Nephron (organoid): ENCODE data around the gene PMVK.
"Not testable (repeated sequence)": the region's sequence is repeated elsewhere in the genome, so short reads cannot be mapped to it uniquely, and the experiment has no call there.

Experiments
- H3K27ac Mint-ChIP-seq, 3 experiments: 2 replicates each; pipeline ENCODE4 v1.8.0; 2020; ENCODE audit warnings: mixed read lengths in 3 of 3, mild to moderate bottlenecking in 2 of 3, moderate library complexity in 1 of 3
- H3K27me3 Mint-ChIP-seq: 2 replicates; pipeline ENCODE4 v1.8.0; 2021; ENCODE audit warnings: low read depth, mild to moderate bottlenecking, moderate library complexity, mixed read lengths
- H3K36me3 Mint-ChIP-seq: 2 replicates; pipeline ENCODE4 v1.8.0; 2020; ENCODE audit warnings: low read depth, mixed read lengths
- H3K4me1 Mint-ChIP-seq: 2 replicates; pipeline ENCODE4 v1.8.0; 2020; ENCODE audit warnings: mixed read lengths
- H3K4me3 Mint-ChIP-seq, 3 experiments: 2 replicates each; pipeline ENCODE4 v1.8.0; 2020; ENCODE audit warnings: mild to moderate bottlenecking in 3 of 3, mixed read lengths in 3 of 3, moderate library complexity in 2 of 3
- H3K9me3 Mint-ChIP-seq: 2 replicates; pipeline ENCODE4 v1.8.0; 2020; ENCODE audit warnings: mixed read lengths
- TF ChIP-seq, protein P1 (sequence below), 3 experiments: fragments of 200-600 bp; sonication (generic); IDR thresholded peaks; one replicate each; pipeline ENCODE4 v1.5.0; 2021; ENCODE audit warnings: antibody characterized with exemption in 3 of 3; ENCODE audit not compliant: unreplicated experiment in 3 of 3

The PMVK gene

DNA sequence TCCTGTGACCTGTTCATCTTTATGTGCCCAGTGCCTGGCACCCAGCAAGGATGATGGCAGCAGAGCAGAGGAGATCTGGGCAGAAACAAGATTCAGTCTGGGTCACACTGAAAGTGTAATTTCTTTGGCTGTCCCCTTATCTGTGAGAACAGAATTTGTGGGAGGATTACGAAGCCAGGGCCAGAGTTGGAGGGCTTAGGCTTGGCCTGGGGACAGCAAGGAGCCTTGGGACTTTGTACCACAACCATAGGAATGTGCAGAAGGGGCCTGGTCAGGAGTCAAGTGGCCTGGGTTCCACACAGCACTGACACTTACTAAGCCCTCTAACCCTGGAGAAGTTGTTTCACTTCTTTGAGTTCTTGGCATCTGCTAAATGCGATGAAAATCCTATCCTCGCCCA, 12.8 kb downstream of the PMVK start:
- TF ChIP-seq, protein P1, sequence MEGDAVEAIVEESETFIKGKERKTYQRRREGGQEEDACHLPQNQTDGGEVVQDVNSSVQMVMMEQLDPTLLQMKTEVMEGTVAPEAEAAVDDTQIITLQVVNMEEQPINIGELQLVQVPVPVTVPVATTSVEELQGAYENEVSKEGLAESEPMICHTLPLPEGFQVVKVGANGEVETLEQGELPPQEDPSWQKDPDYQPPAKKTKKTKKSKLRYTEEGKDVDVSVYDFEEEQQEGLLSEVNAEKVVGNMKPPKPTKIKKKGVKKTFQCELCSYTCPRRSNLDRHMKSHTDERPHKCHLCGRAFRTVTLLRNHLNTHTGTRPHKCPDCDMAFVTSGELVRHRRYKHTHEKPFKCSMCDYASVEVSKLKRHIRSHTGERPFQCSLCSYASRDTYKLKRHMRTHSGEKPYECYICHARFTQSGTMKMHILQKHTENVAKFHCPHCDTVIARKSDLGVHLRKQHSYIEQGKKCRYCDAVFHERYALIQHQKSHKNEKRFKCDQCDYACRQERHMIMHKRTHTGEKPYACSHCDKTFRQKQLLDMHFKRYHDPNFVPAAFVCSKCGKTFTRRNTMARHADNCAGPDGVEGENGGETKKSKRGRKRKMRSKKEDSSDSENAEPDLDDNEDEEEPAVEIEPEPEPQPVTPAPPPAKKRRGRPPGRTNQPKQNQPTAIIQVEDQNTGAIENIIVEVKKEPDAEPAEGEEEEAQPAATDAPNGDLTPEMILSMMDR (IDR thresholded peaks at IDR 0.05; ENCODE audit: unreplicated experiment in 3 of 3): no peak
- H3K27me3 Mint-ChIP-seq: no peaks in the 10 kb centered on the region

DNA sequence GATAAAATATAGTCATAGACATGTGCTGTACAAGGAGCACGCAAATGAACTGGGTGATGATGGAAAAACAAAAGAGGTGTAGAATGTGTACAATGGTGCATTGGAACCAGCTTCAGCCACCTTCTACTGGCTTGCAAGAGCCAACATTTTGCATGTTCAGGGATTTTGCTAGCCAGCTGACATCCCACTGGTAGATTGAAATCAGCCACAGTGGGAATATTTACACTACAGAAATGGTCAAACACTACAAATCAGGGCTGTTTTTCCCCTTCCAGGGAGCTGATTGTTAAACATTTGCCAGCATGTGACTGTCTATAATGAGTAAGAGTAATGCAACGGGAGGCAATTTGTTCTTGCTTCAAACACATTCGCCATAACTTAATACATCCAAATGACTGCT, 23.2 kb downstream of the PMVK start:
- Mint-ChIP-seq H3K36me3 (peaks cover 10% of the 10 kb centered on the region), H3K4me1 (no peaks in the 10 kb centered on the region), H3K4me3 (no peak overlapping the region), H3K9me3 (peaks cover 8% of the 10 kb centered on the region), H3K27me3 (peaks cover 6% of the 10 kb centered on the region), H3K27ac (no peak overlapping the region)
- TF ChIP-seq, protein P1 (IDR thresholded peaks at IDR 0.05; ENCODE audit: unreplicated experiment in 3 of 3): no peak

More for the DNA sequence above, 12.8 kb downstream of the PMVK start:
- no peaks in the 10 kb centered on the region for H3K4me1 Mint-ChIP-seq
- peaks cover 38% of the 10 kb centered on the region for H3K36me3 Mint-ChIP-seq
- no peak overlapping the region for H3K4me3 Mint-ChIP-seq
- no peaks in the 10 kb centered on the region for H3K9me3 Mint-ChIP-seq
- no peak overlapping the region for H3K27ac Mint-ChIP-seq

DNA sequence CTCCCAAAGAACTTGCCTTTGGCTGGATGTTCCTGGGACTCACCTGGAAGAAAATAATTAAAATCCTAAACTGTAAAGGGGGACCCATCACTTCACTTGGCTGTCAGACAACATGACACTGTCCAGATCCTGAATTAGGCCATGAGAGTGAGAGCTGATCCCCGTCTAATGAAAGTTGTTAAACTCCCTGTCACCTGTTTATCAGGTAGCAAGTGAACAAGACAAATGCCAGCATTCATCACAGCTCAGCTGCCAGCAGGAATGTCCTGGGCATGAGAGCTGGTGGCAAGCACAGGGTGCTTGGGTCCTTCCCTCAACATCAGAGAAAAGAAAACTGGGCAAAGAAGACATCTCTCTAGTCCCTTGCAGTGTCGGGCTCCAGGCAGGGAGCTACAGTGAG, 23.8 kb downstream of the PMVK start:
- Mint-ChIP-seq H3K36me3 (peaks cover 10% of the 10 kb centered on the region), H3K4me3 (no peak overlapping the region), H3K27ac (no peak overlapping the region), H3K27me3 (peaks cover 7% of the 10 kb centered on the region), H3K4me1 (no peaks in the 10 kb centered on the region), H3K9me3 (peaks cover 10% of the 10 kb centered on the region)
- TF ChIP-seq, protein P1 (IDR thresholded peaks at IDR 0.05; ENCODE audit: unreplicated experiment in 3 of 3): no peak

- Mint-ChIP-seq H3K9me3 (peaks cover 14% of the 10 kb centered on the region), H3K4me3 (no peak overlapping the region), H3K36me3 (peaks cover 8% of the 10 kb centered on the region), H3K27me3 (peaks cover 7% of the 10 kb centered on the region), H3K27ac (no peak overlapping the region), H3K4me1 (no peaks in the 10 kb centered on the region)
- TF ChIP-seq, protein P1 (IDR thresholded peaks at IDR 0.05; ENCODE audit: unreplicated experiment in 3 of 3): no peak
These were observed 24.6 kb downstream of the PMVK start for GRCh38 chr1:154911691-154912550.

DNA sequence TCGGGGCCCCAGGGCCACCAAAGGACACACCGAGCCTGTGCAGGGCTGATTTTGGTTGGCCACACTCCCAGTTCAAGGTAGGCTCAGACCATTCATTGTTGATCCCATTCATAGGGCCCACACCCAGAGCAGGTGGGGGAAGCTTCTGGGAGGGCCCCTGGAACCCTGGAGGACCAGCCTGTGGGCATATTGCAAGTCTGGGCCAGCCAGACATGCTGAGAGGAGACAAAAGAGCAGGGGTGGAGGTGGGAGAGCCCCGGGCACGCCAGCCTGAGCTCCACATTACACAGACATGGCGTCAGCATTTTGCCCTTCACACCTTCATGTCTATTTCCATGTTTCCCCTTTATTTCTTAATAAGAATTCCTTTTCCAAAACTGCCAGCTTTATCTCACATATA, 25.7 kb downstream of the PMVK start:
- peaks cover 18% of the 10 kb centered on the region for H3K9me3 Mint-ChIP-seq
- H3K27me3 Mint-ChIP-seq: peaks cover 7% of the 10 kb centered on the region
- H3K27ac Mint-ChIP-seq: no peak overlapping the region
- H3K36me3 Mint-ChIP-seq: no peaks in the 10 kb centered on the region
- no peaks in the 10 kb centered on the region for H3K4me1 Mint-ChIP-seq
- TF ChIP-seq, protein P1 (IDR thresholded peaks at IDR 0.05; ENCODE audit: unreplicated experiment in 3 of 3): no peak
- no peak overlapping the region for H3K4me3 Mint-ChIP-seq

DNA sequence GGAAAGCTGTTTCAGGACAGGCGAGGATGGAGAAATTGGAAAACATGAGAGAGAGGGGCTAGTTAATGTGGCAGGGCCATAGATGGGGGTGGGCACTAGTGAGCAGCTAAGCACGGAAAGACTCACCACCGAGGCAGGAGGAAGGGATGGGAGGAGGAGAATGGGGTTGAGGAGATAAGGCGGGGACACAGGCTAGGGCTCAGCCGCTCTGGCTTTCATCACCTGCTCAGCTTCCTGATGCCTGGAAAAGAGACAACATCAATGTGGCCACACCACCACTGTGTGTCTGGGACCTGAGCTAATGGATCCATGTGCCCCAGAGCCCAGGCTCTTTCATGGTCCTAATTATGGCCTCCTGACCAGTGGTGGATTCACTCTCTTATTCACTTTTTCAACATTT, 27.6 kb downstream of the PMVK start:
- peaks cover 7% of the 10 kb centered on the region for H3K27me3 Mint-ChIP-seq
- H3K4me1 Mint-ChIP-seq: no peaks in the 10 kb centered on the region
- TF ChIP-seq, protein P1 (IDR thresholded peaks at IDR 0.05; ENCODE audit: unreplicated experiment in 3 of 3): no peak
- no peak overlapping the region for H3K27ac Mint-ChIP-seq
- peaks cover 18% of the 10 kb centered on the region for H3K9me3 Mint-ChIP-seq
- no peaks in the 10 kb centered on the region for H3K36me3 Mint-ChIP-seq
- H3K4me3 Mint-ChIP-seq: no peak overlapping the region

DNA sequence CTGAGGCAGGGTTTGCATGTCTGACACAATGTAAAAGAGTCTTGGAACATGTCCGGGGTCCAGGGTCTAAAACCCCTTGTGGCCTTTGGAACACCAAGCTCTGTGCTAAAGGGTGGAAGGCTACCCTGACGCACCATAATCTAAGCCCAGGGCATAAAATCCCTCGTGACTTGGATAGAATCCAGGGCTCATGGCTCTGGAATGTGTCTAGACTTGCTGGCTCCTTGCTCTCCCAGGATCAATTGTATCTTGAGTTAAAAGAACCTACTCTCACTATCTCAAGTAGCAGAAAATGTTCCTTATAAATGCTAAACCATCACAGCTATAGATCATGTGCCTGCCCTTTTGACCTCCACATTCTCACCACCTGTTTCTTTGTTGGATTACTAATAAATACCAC, 28.4 kb downstream of the PMVK start:
- not testable (repeated sequence) for H3K36me3 Mint-ChIP-seq, H3K4me3 Mint-ChIP-seq, H3K27ac Mint-ChIP-seq, H3K4me1 Mint-ChIP-seq, H3K27me3 Mint-ChIP-seq
- peaks cover 18% of the 10 kb centered on the region for H3K9me3 Mint-ChIP-seq
